Measurements from ENCODE around the gene APLF. TPM values are rescaled to one million over a fixed set of nuclear protein-coding genes. Genes with fewer than 3 reads are reported as not detected.

Gene APLF
- total and polyA plus RNA-seq, 2 of the 8 experiments (the other 6 are each of a cell fraction or from before 2014, with no cell fraction given): 4.4 to 7.3 TPM

DNA sequence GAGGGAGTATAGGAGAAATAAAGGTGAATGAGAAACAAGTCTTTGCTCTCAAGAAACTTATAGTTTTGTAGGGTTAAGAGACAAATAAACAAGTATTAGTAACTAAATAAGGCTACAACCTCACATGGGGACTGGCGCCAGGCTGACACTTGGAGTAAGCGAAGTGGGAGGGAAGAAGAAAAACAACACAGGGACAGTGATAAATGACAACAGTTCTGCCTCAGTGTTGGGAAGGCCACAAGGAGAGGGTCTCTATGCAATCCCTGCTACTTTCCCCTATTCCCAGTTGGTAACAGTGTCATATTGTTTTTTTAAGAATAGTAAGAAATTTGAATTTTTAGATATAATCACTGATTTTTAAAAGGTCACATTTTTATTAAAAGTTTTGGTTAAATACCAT, 4.0 kb downstream of the APLF start (continued):
- TF ChIP-seq RAD21 (IDR thresholded peaks at IDR 0.05 in 1 of 2, conservative IDR thresholded peaks at IDR 0.05 in 1 of 2; ENCODE audit: low read depth in 2 of 2, low read length in 2 of 2) (no peak), EGR1 (IDR thresholded peaks at IDR 0.05; ENCODE audit: borderline replicate concordance, low read depth, low read length) (no peak), NRF1 (IDR thresholded peaks at IDR 0.05; ENCODE audit: low read depth, low read length) (no peak), MAFK (IDR thresholded peaks at IDR 0.05; ENCODE audit: low read depth, low read length) (no peak), SP2 (IDR thresholded peaks at IDR 0.05; ENCODE audit: low read length) (no peak)
